ENCODE measurements around the gene KLF2. TPM values are rescaled to one million over a fixed set of nuclear protein-coding genes. Genes with fewer than 3 reads are reported as not detected.

KLF2 gene
- total RNA-seq, 1 experiment from 2014 or later: 0.77 TPM

GRCh38 chr19:16315825-16316505, 8.7 kb upstream of the KLF2 start:
- peak; percentile 60 to 74 for DNase-seq
- TF ChIP-seq, protein P1, sequence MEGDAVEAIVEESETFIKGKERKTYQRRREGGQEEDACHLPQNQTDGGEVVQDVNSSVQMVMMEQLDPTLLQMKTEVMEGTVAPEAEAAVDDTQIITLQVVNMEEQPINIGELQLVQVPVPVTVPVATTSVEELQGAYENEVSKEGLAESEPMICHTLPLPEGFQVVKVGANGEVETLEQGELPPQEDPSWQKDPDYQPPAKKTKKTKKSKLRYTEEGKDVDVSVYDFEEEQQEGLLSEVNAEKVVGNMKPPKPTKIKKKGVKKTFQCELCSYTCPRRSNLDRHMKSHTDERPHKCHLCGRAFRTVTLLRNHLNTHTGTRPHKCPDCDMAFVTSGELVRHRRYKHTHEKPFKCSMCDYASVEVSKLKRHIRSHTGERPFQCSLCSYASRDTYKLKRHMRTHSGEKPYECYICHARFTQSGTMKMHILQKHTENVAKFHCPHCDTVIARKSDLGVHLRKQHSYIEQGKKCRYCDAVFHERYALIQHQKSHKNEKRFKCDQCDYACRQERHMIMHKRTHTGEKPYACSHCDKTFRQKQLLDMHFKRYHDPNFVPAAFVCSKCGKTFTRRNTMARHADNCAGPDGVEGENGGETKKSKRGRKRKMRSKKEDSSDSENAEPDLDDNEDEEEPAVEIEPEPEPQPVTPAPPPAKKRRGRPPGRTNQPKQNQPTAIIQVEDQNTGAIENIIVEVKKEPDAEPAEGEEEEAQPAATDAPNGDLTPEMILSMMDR (IDR thresholded peaks at IDR 0.05; ENCODE audit: insufficient read depth in 1 of 2, low read depth in 1 of 2, low read length in 1 of 2, severe bottlenecking in 1 of 2, unreplicated experiment in 1 of 2): no peak
- Histone ChIP-seq H3K36me3 (ENCODE audit: control insufficient read depth, insufficient read depth, low read length) (no peaks in the 10 kb centered on the region), H3K4me1 (peaks cover 9% of the 10 kb centered on the region; the same call in 1 of the 2 replicates), H3K9me3 (no peaks in the 10 kb centered on the region), H3K4me3 (ENCODE audit: low read depth, low read length) (no peak overlapping the region), H3K27me3 (replicated peaks; ENCODE audit: control insufficient read depth, insufficient read depth, low read length) (no peaks in the 10 kb centered on the region)
- H3K4me3 Mint-ChIP-seq (ENCODE audit: unreplicated experiment): no peak overlapping the region
- H3K36me3 Mint-ChIP-seq (ENCODE audit: insufficient read depth, unreplicated experiment): no peaks in the 10 kb centered on the region
- H3K4me1 Mint-ChIP-seq (ENCODE audit: low read depth, unreplicated experiment): no peaks in the 10 kb centered on the region
- ChIA-PET CTCF (interaction anchor here (0.7 to 1.1 kb wide), 2 partner anchors 69 to 936 kb away, joined by 6 to 8 read pairs; partner anchors contain the start of gene AKAP8), POLR2A (no interaction called here)
- intact Hi-C loops (cut with micrococcal nuclease; ENCODE audit: unreplicated experiment): no loop called here
- H3K27me3 Mint-ChIP-seq (ENCODE audit: insufficient read depth, unreplicated experiment): no peaks in the 10 kb centered on the region
- no peak overlapping the region for H3K27ac Mint-ChIP-seq (ENCODE audit: unreplicated experiment)
- no peaks in the 10 kb centered on the region for H3K9me3 Mint-ChIP-seq (ENCODE audit: unreplicated experiment)
- no TSS peak for BruUV-seq (replicated peaks)

- H3K4me1 Mint-ChIP-seq (ENCODE audit: low read depth, unreplicated experiment): no peaks in the 10 kb centered on the region
- H3K4me3 Mint-ChIP-seq (ENCODE audit: unreplicated experiment): no peak overlapping the region
- no peak overlapping the region for H3K4me3 ChIP-seq (ENCODE audit: low read depth, low read length)
- no peaks in the 10 kb centered on the region for H3K36me3 Mint-ChIP-seq (ENCODE audit: insufficient read depth, unreplicated experiment)
- intact Hi-C loops (cut with micrococcal nuclease; ENCODE audit: unreplicated experiment): no loop called here
- no peaks in the 10 kb centered on the region for H3K36me3 ChIP-seq (ENCODE audit: control insufficient read depth, insufficient read depth, low read length)
- no peaks in the 10 kb centered on the region for H3K9me3 Mint-ChIP-seq (ENCODE audit: unreplicated experiment)
- no peaks in the 10 kb centered on the region for H3K27me3 Mint-ChIP-seq (ENCODE audit: insufficient read depth, unreplicated experiment)
- CTCF ChIA-PET: interaction anchor here (0.7 to 1.1 kb wide), 2 partner anchors 70 to 937 kb away, joined by 6 to 8 read pairs; partner anchors contain the start of gene AKAP8
- DNase-seq: no peak
- TF ChIP-seq, protein P1 (IDR thresholded peaks at IDR 0.05; ENCODE audit: insufficient read depth in 1 of 2, low read depth in 1 of 2, low read length in 1 of 2, severe bottlenecking in 1 of 2, unreplicated experiment in 1 of 2): no peak
- no peaks in the 10 kb centered on the region for H3K27me3 ChIP-seq (replicated peaks; ENCODE audit: control insufficient read depth, insufficient read depth, low read length)
- no peak overlapping the region for H3K27ac Mint-ChIP-seq (ENCODE audit: unreplicated experiment)
- H3K9me3 ChIP-seq: no peaks in the 10 kb centered on the region
- peaks cover 9% of the 10 kb centered on the region; the same call in 1 of the 2 replicates for H3K4me1 ChIP-seq
- POLR2A ChIA-PET: no interaction called here
- BruUV-seq (replicated peaks): no TSS peak
Observed at GRCh38 chr19:16316506-16316882, 8.1 kb upstream of the KLF2 start.

- ChIA-PET POLR2A (no interaction called here), CTCF (no interaction called here)
- Histone ChIP-seq H3K4me1 (peaks cover 9% of the 10 kb centered on the region; the same call in 1 of the 2 replicates), H3K9me3 (no peaks in the 10 kb centered on the region), H3K36me3 (ENCODE audit: control insufficient read depth, insufficient read depth, low read length) (no peaks in the 10 kb centered on the region), H3K4me3 (ENCODE audit: low read depth, low read length) (no peak overlapping the region), H3K27me3 (replicated peaks; ENCODE audit: control insufficient read depth, insufficient read depth, low read length) (no peaks in the 10 kb centered on the region)
- Mint-ChIP-seq H3K4me1 (ENCODE audit: low read depth, unreplicated experiment) (no peaks in the 10 kb centered on the region), H3K4me3 (ENCODE audit: unreplicated experiment) (no peak overlapping the region), H3K27me3 (ENCODE audit: insufficient read depth, unreplicated experiment) (no peaks in the 10 kb centered on the region), H3K36me3 (ENCODE audit: insufficient read depth, unreplicated experiment) (no peaks in the 10 kb centered on the region), H3K9me3 (ENCODE audit: unreplicated experiment) (no peaks in the 10 kb centered on the region), H3K27ac (ENCODE audit: unreplicated experiment) (no peak overlapping the region)
- no peak for DNase-seq
- BruUV-seq (replicated peaks): no TSS peak
- intact Hi-C loops (cut with micrococcal nuclease; ENCODE audit: unreplicated experiment): no loop called here
- TF ChIP-seq, protein P1 (IDR thresholded peaks at IDR 0.05; ENCODE audit: insufficient read depth in 1 of 2, low read depth in 1 of 2, low read length in 1 of 2, severe bottlenecking in 1 of 2, unreplicated experiment in 1 of 2): no peak
Observed at GRCh38 chr19:16319481-16319880, 5.1 kb upstream of the KLF2 start.
